ENCODE results near the gene TRIM27.
"Not testable (repeated sequence)": the region's sequence is repeated elsewhere in the genome, so short reads cannot be mapped to it uniquely, and the experiment has no call there.

TRIM27 gene, protein sequence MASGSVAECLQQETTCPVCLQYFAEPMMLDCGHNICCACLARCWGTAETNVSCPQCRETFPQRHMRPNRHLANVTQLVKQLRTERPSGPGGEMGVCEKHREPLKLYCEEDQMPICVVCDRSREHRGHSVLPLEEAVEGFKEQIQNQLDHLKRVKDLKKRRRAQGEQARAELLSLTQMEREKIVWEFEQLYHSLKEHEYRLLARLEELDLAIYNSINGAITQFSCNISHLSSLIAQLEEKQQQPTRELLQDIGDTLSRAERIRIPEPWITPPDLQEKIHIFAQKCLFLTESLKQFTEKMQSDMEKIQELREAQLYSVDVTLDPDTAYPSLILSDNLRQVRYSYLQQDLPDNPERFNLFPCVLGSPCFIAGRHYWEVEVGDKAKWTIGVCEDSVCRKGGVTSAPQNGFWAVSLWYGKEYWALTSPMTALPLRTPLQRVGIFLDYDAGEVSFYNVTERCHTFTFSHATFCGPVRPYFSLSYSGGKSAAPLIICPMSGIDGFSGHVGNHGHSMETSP

DNA sequence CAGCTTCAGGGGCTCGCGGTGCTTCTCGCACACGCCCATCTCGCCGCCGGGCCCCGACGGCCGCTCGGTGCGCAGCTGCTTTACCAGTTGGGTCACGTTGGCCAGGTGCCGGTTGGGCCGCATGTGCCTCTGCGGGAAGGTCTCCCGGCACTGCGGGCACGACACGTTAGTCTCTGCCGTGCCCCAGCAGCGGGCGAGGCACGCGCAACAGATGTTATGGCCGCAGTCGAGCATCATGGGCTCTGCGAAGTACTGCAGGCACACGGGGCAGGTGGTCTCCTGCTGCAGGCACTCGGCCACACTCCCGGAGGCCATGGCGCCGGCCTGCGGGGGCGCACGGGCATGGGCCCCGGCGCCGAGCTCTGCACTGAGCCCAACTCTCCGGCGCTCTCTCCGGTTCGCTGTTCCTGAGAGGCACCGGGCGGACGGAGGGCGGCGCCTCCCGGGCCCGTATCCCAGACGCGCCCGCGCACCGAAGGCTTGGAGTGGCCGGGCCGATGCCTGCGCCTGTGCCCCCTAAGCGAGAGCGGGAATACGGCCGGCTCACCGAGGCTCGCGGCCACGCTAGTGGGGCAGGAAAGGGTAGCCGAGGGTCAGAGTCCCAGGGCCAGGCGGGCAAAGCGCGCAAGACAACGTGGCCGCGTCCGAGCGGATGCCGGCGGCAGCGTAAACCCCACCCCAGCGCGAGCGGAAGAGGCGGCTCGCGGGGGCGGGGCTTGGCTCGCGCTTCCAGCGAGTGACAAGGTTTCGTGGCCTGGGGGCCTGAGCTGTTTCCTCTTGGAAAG is at the start of gene TRIM27:
TSS of gene TRIM27 (minus strand) at position 668 of the 785 bp plus-strand sequence. CDS start at position 315, 353 bp downstream.
- DNase-seq, result peak; percentile 95

DNA sequence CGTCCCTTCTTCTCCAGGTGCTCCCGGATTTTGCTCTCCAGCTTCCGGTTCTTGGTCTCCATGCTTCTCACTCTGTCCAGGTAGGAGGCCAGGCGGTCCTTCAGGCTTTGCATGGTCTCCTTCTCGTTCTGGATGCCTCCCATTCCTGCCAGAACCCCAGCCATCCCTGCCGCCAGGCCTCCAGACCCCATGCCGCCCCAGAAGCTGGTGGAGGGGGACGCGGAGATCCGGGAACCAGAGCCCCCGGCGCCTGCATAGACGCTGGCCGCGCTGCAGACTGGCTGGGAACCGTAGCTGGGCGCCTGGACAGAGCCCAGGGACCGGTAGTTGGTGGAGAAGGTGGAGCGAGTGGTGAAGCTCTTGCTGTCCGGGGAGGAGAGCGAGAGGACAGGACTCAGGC is 46.3 kb upstream of the TRIM27 start:
- DNase-seq, result not testable (repeated sequence)

DNA sequence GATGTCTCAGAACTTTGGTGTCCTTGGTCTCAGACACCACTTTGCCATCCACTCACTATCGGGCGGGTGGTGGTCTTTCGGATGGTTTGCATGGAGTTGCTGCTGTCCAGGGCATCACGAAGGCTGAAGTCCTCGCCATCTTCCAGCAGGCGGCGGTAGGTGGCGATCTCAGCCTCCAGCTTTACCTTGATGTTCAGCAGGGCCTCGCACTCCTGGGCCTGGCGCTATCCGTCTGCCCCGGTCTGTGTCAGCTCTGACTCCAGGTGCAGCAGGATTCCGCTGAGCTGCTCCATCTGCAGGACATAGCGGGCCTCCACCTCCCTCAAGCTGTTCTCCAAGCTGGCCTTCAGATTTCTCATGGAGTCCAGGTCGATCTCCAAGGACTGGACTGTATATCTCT is 45.3 kb upstream of the TRIM27 start:
- peak; percentile 25 for DNase-seq

DNA sequence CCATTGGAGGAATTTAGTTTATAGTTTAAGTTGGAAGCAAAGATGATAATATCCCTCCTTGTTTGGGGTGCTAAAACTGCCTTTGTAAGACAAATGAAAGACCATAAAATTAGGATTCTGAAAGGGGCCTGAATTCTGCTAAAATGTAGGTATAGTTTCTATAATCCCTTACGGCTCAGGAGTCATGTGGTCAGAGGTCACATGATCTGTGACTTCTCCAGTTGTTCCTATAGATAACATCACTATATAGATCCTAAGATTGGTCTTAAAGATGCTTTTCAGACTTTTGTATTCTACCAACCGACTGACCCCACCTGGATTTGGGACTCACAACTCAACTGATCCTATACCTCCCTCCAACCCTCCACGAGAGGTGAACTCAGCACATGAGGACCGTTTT is 44.7 kb upstream of the TRIM27 start:
- DNase-seq, result no peak

DNA sequence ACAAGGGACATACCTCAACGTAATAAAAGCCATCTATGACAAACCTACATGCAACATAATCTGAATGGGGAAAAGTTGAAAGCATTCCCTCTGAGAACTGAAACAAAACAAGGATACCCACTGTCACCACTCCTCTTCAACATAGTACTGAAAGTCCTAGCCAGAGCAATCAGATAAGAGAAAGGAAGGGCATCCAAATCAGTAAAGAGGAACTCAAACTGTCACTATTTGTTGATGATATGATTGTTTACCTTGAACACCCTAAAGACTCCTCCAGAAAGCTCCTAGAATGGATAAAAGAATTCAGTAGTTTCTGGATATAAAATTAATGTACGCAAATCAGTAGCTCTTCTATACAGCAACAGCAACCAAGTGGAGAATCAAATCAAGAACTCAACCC is 41.9 kb upstream of the TRIM27 start:
- no peak for DNase-seq

DNA sequence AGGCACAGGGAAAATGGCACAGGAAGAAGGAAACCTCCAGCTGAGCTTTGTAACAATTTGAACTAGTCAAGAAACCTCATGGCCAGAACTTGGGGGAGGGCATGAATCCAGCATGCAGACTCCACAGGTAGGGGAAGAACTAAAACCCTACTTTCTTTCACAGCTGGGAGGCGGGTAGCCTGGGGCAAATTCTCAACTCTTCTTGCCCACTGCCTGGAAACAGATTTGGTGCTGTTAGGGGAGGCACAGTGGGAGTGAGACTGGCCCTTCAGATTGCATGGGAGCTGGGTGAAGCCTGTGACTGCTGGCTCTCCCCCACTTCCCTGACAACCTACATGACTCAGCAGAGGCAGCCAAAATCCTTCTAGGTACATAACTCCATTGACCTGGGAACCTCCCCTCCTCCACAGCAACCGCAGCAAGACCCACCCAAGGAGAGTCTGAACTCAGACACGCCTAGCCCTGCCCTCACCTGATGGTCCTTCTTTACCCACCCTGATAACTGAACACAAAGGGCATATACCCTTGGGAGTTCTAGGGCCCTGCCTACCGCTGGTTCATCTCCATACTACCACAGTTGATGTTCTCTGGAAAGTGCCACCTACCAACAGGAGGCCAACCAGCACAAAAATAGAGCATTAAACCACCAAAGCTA is 37.2 kb upstream of the TRIM27 start:
- no peak for DNase-seq

DNA sequence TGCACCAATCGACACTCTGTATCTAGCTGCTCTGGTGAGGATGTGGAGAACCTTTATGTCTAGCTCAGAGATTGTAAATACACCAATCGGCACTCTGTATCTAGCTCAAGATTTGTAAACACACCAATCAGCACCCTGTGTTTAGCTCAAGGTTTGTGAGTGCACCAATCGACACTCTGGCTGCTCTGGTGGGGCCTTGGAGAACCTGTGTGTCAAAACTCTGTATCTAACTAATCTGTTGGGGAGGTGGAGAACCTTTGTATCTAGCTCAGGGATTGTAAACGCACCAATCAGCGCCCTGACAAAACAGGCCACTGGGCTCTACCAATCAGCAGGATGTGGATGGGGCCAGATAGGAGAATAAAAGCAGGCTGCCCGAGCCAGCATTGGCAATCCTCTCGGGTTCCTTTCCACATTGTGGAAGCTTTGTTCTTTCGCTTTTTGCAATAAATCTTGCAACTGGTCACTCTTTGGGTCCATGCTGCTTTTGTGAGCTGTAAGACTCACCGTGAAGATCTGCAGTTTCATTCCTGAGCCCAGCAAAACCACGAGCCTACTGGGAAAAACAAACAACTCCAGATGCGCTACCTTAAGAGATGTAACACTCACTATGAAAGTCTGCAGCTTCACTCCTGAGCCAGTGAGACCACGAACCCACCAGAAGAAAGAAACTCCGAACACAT is 34.9 kb upstream of the TRIM27 start:
- peak; percentile 63 for DNase-seq

DNA sequence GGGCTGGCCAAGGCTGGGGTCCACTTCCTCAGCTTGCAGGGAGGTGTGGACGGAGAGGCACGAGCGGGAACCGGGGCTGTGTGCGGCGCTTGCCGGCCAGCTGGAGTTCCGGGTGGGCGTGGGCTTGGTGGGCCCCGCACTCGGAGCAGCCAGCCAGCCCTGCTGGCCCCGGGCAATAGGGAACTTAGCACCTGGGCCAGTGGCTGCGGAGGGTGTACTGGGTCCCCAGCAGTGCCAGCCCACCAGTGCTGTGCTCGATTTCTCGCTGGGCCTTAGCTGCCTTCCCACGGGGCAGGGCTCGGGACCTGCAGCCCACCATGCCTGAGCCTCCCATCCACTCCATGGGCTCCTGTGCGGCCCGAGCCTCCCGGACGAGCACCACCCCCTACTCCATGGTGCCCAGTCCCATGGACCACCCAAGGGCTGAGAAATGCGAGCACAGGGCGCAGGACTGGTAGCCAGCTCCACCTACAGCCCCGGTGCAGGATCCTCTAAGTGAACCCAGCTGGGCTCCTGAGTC is 34.1 kb upstream of the TRIM27 start:
- peak; percentile 46 for DNase-seq

DNA sequence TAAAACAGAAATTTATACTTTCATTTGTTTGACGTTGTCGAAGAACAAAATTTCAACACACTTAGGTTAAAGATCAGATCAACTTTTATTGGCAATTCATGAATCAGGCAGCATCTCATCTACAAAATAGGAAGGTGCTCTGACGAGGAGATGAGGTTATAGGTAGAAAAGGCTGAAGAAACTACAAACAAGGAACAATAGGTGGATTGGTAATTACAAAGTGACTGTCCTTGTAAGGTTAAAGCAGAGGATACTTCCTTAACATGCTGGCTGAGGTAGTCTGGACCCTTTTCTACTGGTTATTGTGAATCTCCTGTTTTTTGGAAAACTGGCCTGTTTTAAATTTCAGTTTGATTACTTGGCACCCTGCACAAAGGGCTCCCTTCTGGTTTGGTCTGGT is 32.5 kb upstream of the TRIM27 start:
- no peak for DNase-seq

DNA sequence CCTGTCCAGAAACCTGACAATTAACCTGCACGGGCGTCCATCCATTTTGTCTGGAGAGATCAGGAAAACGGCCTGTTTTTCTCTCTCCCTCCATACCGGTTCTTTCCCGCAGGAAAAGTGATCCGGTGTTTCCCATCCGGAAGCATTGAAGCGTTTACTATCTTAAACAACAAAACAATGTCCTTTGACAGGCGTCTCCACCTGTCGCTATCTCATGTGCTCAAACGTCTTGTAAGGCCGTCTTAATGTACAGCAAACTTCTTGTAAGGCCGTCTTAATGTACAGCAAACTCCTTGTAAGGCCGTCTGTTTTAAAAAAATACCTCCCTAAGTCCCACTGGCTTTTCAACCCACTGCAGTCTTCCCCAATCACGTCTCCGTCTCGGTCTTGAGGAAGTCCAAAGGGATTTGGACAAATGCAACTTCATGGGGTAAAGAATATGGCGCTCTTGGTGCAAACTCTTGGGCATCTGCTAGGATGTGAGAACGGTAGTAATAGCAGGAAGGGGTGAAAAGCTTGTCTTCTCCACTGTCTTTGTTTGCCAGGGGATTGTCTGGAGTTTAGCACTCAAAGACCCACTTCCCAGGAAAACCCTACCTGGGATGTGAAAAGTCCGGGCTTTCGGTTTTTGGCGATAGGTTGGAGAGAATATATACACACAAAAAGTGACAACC is 29.9 kb upstream of the TRIM27 start:
- DNase-seq, result peak; percentile 74

DNA sequence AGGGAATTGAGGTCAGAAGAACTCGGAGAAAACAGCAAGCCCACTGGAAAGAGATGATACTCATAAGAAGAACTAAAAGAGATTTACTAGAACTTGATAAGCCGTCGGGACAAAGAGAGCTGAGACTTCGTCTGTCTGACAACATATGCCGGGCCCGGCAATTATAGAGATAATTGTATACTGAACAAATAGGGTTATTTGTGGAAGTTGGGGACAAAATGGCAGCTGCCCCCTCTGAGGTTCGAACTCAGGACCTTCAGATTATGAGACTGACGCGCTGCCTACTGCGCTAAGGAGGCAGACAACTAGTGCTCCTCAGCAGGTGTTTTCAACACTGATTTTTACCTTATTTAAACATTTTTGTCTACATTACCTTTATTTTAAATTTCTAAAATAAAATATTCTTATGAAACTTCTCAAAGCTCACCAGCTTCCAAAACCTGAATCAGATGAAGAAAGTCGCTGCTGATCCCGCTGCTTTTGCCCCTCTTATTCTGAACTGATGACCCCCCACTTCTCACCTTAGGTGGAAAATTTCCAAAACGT is 29.3 kb upstream of the TRIM27 start:
- DNase-seq, result peak; percentile 79

DNA sequence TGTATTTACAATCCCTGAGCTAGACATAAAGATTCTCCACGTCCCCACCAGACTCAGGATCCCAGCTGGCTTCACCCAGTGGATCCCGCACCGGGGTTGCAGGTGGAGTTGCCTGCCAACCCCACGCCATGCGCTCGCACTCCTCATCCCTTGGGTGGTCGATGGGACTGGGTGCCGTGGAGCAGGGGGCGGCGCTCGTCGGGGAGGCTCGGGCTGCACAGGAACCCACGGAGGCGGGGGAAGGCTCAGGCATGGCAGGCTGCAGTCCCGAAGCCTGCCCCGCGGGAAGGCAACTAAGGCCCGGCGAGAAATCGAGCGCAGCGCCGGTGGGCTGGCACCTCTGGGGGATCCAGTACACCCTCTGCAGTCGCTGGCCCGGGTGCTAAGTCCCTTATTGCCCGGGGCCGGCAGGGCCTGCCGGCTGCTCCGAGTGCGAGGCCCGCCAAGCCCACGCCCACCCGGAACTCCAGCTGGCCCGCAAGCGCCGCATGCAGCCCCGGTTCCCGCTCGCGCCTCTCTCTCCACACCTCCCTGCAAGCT is 25.9 kb upstream of the TRIM27 start:
- not testable (repeated sequence) for DNase-seq

DNA sequence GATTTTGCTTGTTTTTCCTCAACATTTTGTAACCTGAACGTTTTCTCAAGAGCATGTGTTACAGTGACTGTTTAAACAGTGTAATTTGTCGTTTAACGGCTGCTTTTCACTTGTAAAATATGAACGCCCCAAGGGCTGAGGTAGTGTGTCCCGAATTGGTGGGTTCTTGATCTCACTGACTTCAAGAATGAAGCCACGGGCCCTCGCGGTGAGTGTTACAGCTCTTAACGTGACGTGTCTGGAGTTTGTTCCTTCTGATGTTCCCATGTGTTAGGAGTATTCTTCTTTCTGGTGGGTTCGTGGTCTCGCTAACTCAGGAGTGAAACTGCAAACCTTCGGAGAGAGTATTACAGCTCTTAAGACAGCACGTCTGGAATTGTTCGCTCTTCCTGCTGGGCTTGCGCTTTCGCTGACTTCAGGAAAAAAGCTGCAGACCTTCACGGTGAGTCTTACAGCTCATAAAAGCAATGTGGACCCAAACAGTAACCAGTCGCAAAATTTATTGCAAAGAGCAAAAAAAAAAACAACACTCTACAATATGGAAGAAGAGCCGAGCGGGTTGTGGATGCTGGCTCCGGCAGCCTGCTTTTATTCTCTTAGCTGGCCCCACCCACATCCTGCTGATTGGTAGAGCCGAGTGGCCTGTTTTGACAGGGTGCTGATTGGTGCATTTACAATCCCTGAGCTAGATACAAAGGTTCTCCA is 25.1 kb upstream of the TRIM27 start:
- DNase-seq, result no peak

DNA sequence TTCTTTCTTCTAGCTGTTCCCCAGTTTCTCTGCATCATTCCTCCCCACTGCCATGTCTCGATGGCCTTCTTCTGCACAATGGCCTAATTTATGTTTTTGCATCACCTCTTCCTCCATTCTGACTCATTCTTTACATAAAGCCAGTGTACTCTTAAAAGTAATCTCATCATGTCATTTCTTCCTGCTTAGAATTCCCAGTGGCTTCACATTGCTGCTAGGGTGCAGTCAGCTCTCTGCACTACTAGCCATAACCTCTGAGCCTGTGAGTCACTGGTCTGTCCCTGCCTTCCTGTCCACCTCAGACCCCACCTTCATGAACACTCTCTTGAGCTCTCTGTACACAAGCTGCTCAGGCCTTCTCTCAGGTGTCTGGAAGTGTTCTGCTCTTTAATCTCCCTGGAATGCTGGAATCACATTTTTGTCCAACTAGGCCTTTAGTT is 24.1 kb upstream of the TRIM27 start:
- peak; percentile 82 for DNase-seq

DNA sequence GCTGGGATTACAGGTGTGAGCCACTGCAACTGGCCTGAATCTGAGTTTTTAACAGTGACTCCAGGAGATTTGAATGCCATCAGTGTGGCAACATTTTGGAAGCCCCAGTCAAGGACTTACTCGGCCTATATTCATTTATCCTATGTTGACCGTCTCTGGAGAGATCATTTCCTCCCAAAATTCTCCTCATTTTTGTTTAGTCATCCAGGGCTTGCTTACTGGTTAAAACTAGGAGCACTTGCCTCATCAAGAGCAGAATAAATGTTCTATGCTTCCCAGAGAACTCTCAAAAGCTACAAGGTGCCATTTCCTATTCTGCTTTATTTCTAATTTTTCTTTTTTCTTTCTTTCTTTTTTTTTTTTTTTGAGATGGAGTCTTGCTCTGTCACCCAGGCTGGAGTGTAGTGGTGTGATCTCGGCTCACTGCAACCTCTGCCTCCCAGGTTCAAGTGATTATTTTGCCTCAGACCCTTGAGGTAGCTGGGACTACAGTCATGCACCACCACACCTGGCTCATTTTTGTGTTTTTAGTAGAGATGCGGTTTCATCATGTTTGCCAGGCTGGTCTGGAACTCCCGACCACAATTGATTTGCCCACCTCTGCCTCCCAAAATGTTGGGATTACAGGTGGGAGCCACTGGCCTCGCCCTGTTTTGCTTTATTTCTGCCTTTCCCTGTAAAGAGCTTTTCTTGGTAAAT is 23.4 kb upstream of the TRIM27 start:
- DNase-seq, result peak; percentile 26

DNA sequence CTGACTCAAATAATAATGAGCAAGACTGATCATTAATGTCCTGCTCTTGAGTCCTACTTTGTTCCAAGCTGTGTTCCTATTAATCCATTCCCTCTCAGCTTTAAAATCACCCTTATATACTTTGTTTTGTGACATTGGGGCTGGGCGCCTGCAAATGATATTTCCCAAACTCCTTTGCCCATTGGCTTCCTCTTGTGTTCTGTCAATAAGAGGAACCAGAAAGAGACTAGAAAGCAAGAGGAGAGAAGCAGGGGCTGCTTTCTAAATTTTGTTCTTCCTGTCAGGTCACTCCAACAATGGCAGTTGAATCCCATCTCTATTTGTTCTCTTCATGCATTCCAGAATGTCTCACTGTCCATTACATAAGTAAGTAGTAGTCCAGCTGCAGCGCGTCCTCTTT is 21.6 kb upstream of the TRIM27 start:
- DNase-seq, result no peak

DNA sequence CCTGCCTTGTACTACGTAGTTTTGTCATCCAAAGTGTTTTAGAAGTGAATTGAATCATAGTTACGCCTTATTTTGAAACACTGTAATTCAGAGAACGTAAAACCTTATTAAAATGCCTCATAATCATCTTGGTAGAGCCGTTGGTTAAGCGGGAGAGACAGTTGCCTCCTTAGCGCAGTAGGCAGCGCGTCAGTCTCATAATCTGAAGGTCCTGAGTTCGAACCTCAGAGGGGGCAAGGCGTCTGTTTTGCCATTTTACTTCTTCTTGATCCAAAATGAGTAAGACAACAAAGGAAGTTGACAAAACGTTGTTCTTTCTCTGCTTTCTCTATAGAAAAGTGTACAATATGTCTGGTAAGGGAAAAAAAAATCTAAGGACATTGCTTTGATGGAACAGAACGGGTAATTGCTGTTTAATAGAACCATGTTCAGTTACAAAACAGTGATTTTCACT is 20.7 kb upstream of the TRIM27 start:
- DNase-seq, result peak; percentile 83

DNA sequence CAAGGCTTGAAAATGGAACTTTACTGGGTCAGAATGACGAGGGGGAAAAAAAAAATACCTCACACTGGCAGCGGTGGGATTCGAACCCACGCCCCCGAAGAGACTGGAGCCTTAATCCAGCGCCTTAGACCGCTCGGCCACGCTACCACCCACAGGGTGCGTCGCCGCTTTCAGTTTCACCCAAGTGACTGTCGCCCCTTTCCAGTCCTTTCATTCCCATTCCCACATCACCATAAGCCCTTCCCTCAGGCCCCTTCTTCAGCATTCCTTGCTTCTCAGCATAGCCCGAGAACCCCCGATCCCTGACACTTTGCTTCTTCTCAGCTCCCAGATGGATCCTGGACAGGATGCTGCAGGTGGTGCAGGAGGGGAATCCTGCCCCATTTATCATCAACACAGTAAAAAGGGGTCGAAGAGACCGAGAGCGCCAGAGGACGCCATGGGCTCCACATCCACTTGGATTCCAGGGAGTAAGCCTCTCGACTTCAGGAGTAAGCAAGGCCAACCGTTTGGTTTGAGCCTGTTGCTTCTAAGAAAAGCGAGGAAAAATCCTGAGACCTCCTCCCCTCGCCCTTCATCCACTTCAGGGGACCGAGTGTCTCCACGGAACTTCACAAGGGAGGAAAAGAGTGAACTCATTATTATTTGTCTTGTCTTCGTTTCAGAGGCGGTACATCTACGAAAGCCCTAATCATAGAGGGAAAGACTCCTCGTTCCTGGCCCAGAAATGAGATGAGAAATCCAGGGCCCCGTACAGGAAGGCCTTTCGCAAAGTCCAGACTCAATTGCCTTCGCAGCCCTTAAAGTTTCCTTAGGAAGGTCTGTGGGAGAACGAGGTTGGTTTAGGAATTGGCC is 20.0 kb upstream of the TRIM27 start:
- peak; percentile 91 for DNase-seq

DNA sequence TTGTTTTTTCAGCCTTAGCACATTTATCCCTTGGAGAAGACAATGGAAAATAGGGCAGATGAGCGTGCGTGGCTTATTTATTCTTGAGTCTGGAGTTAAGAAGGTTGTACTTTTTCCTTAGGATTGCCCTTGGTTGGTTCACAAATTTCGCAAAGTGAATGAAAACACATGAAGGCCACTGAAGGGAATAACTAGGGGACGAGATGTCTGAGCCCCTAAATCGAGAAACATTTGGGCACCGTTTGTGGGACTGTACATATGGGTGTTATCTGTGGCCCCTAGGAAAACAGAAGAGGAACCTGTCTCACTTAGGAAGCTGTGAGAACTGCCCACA is 19.4 kb upstream of the TRIM27 start:
- peak; percentile 64 for DNase-seq
